Prostate gland (tissue), 2 donors: ENCODE data around the gene PTPRG. TPM values are rescaled to one million over a fixed set of nuclear protein-coding genes. Genes with fewer than 3 reads are reported as not detected.

Experiments used
- DNase-seq: peaks from one replicate; pipeline ENCODE4 v3.0.0-alpha.2; 2019; ENCODE audit warnings: low spot score
- H3K27ac ChIP-seq, 2 donors: fragments of 200-600 bp; sonication (generic); 2 replicates each; pipeline ENCODE4 v1.5.1; 2017 to 2019
- H3K27me3 ChIP-seq: fragments of 200-600 bp; sonication (generic); replicated peaks from 2 replicates; pipeline ENCODE4 v1.5.1; 2019; ENCODE audit not compliant: insufficient read depth
- H3K36me3 ChIP-seq, 2 donors: fragments of 200-600 bp; sonication (generic); 1 replicate in 1 of 2; 2 replicates in 1 of 2; pipeline versions ENCODE4 v1.5.1 to v1.8.1; 2017 to 2019
- H3K4me1 ChIP-seq: fragments of 200-600 bp; sonication (generic); replicated peaks from 2 replicates; pipeline ENCODE4 v1.5.1; 2019
- H3K4me3 ChIP-seq, 2 donors: fragments of 200-600 bp; sonication (generic); 2 replicates each; pipeline ENCODE4 v1.5.1; 2017 to 2019
- H3K9me3 ChIP-seq: fragments of 200-600 bp; sonication (generic); 2 replicates; pipeline ENCODE4 v1.5.1; 2017
- CTCF ChIP-seq, 4 experiments: fragments of 200-600 bp in 2 of 4; fragments of 450-650 bp in 2 of 4; sonication (generic) in 2 of 4; IDR thresholded peaks; 1 replicate in 3 of 4; 2 replicates in 1 of 4; pipeline ENCODE4 v1.5.1; 2016 to 2019; ENCODE audit warnings: antibody characterized with exemption in 4 of 4, mild to moderate bottlenecking in 2 of 4, moderate library complexity in 2 of 4
- POLR2A ChIP-seq: fragments of 450-650 bp; IDR thresholded peaks from one replicate; pipeline ENCODE4 v1.6.1; 2016; ENCODE audit warnings: antibody characterized with exemption, mild to moderate bottlenecking
- POLR2AphosphoS5 ChIP-seq: sonication (generic); formaldehyde crosslinking; IDR thresholded peaks from one replicate; pipeline ENCODE4 v1.6.1; 2017; ENCODE audit warnings: antibody characterized with exemption
- WGBS: methylation state at CpG from one replicate; pipeline ENCODE4 v1.1.5; 2018; 5-methylcytosine and 5-hydroxymethylcytosine counted together
- intact Hi-C: fragments of 100-400 bp; cut with DNase I; formaldehyde crosslinking; loops from one replicate; pipeline ENCODE4 v1.14.2; 2022
- total RNA-seq, 2 donors: library from RNA; depleted of rRNA; stranded (reverse); fragments of >200 nt; gene quantifications; one replicate each; pipeline ENCODE4 v1.1.0, GENCODE V29; 2016

PTPRG gene
- total RNA-seq, 2 donors from 2014 or later = 22.0 to 78.6 TPM

GRCh38 chr3:62039586-62039985 is 478.2 kb downstream of the PTPRG start:
- intact Hi-C loops = no loop called here
- Histone ChIP-seq H3K9me3 (no peaks in the 10 kb centered on the region), H3K36me3 (no peaks in the 10 kb centered on the region), H3K27ac (peak overlapping the region in 1 of 2 donors; percentile 10), H3K27me3 (no peaks in the 10 kb centered on the region), H3K4me1 (no peaks in the 10 kb centered on the region), H3K4me3 (no peak overlapping the region)
- WGBS = 74% methylated on average over 7 of the region's 7 CpGs
- no peak for TF ChIP-seq POLR2A
- no peak for TF ChIP-seq POLR2AphosphoS5
- no peak for TF ChIP-seq CTCF (IDR thresholded peaks at IDR 0.05)
- no peak for DNase-seq

DNA sequence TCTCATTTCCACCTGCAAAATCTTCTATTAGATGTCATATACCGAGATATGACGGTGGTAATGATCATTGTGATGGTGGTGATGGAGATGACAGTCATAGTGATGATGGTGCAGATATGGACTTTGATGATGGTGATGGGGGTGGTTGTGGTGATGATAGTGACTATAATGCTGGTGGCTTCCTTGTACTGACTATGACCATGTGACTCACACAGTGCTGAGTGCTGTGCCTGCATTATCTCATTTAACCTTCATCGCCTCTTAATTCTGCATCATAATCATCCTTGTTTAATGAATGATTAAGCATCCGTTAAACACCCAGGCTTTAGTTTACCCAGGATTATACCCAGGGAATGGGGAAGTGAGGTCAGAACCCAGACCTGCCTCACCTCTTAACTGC is 480.3 kb downstream of the PTPRG start:
- Histone ChIP-seq H3K4me3 (no peak overlapping the region), H3K4me1 (no peaks in the 10 kb centered on the region), H3K36me3 (no peaks in the 10 kb centered on the region), H3K27ac (no peak overlapping the region), H3K27me3 (no peaks in the 10 kb centered on the region), H3K9me3 (no peaks in the 10 kb centered on the region)
- no peak for TF ChIP-seq POLR2AphosphoS5
- no peak for TF ChIP-seq CTCF (IDR thresholded peaks at IDR 0.05)
- TF ChIP-seq POLR2A = no peak
- DNase-seq = no peak
- intact Hi-C loops = no loop called here
- WGBS = 87% methylated on average over 4 of the region's 4 CpGs

DNA sequence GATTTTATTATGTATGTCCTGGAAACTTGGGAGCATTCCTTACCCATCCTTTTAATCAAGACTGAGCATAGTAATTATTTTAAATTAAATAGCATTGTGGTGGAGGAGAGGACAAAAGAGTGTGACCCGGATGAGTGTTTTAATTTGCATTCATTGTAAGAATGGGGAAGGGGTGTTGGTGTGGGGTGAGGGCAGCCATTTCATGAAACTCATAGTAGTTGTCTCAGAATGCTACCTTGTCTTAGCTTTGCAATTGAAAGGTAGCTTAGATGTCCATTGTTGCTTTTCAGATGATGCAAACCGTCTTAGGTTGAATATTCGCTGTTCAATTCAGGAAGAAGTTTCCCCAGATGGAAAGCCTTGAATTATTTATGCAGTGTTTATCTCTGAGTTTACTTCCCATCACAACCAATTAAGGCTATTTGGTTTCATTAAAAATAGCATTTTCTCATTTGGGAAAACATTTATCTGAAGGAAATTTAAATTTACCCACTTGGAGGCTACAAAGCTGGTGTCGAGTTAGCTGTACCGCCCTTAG is 483.6 kb downstream of the PTPRG start:
- no peak for DNase-seq
- WGBS = 69% methylated on average over 5 of the region's 5 CpGs

DNA sequence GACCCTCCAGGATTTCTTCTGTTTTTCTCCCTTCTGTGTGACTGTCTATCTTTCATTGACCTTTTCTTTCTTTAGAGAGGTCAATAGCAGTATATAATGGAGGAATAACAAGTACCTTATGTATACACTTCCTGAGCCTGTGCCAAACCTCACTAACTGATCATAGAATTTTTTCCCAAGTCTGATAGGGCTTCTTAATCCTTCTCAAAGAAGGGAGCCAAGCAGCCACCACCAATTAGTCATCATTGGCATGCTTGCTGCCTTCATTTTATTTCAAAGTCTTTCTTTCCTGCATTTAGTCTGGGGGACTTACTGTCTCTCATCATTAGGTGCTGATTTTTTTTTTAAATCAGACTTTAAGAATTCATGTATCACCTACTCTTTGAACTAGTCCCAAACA is 485.0 kb downstream of the PTPRG start:
- intact Hi-C loops = no loop called here
- H3K27ac ChIP-seq = no peak overlapping the region
- no peaks in the 10 kb centered on the region for H3K27me3 ChIP-seq
- DNase-seq = no peak
- no peak overlapping the region for H3K4me3 ChIP-seq
- no peaks in the 10 kb centered on the region for H3K4me1 ChIP-seq
- no peaks in the 10 kb centered on the region for H3K36me3 ChIP-seq
- no peak for TF ChIP-seq CTCF (IDR thresholded peaks at IDR 0.05)
- TF ChIP-seq POLR2A = no peak
- no peaks in the 10 kb centered on the region for H3K9me3 ChIP-seq

More for the DNA sequence above, 483.6 kb downstream of the PTPRG start:
- H3K27me3 ChIP-seq = no peaks in the 10 kb centered on the region
- H3K9me3 ChIP-seq = no peaks in the 10 kb centered on the region
- no peaks in the 10 kb centered on the region for H3K36me3 ChIP-seq
- TF ChIP-seq CTCF (IDR thresholded peaks at IDR 0.05) (no peak), POLR2AphosphoS5 (no peak), POLR2A (no peak)
- H3K27ac ChIP-seq = no peak overlapping the region
- intact Hi-C loops = no loop called here
- H3K4me1 ChIP-seq = no peaks in the 10 kb centered on the region
- H3K4me3 ChIP-seq = no peak overlapping the region

DNA sequence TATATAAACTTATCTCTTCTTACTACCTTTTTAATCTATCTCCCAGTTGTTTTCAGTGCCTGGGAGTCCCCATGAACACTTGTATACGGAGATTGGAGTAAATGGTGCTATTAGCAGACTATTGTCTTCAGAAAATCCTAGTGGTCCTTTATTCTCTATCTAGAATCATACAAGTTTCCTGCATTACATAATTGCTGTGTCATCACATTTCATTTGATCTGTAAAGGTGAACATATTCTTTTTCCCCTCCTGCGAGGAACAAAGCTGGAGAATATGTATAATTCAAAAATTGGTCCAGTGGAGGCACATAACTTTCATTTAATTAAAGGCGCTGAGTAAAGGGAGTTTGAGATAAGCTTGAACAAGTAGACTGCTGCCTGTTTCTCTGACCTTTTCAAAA is 487.2 kb downstream of the PTPRG start:
- TF ChIP-seq POLR2AphosphoS5 (no peak), POLR2A (no peak), CTCF (IDR thresholded peaks at IDR 0.05) (no peak)
- H3K27ac ChIP-seq = no peak overlapping the region
- H3K27me3 ChIP-seq = no peaks in the 10 kb centered on the region
- intact Hi-C loops = no loop called here
- H3K36me3 ChIP-seq = no peaks in the 10 kb centered on the region
- WGBS = 96% methylated on average over 3 of the region's 3 CpGs
- DNase-seq = no peak
- no peak overlapping the region for H3K4me3 ChIP-seq
- H3K9me3 ChIP-seq = no peaks in the 10 kb centered on the region
- no peaks in the 10 kb centered on the region for H3K4me1 ChIP-seq
